D721Med (cell line): ENCODE measurements around the gene BEAN1.

Source experiments
- DNase-seq: peaks from one replicate; pipeline ENCODE4 v3.0.0; 2011; ENCODE audit warnings: low spot score; ENCODE audit not compliant: insufficient read length
- FAIRE-seq: peaks from 2 replicates; lab custom pipeline; 2011; peaks lifted over from hg19 to GRCh38; lab: Jason Lieb, UNC
- CTCF ChIP-seq: IDR thresholded peaks from 2 replicates; pipeline ENCODE4 v1.5.1; 2012; ENCODE audit warnings: mild to moderate bottlenecking, control low read depth; ENCODE audit not compliant: insufficient read depth; ENCODE audit errors: missing control alignments

The BEAN1 gene

DNA sequence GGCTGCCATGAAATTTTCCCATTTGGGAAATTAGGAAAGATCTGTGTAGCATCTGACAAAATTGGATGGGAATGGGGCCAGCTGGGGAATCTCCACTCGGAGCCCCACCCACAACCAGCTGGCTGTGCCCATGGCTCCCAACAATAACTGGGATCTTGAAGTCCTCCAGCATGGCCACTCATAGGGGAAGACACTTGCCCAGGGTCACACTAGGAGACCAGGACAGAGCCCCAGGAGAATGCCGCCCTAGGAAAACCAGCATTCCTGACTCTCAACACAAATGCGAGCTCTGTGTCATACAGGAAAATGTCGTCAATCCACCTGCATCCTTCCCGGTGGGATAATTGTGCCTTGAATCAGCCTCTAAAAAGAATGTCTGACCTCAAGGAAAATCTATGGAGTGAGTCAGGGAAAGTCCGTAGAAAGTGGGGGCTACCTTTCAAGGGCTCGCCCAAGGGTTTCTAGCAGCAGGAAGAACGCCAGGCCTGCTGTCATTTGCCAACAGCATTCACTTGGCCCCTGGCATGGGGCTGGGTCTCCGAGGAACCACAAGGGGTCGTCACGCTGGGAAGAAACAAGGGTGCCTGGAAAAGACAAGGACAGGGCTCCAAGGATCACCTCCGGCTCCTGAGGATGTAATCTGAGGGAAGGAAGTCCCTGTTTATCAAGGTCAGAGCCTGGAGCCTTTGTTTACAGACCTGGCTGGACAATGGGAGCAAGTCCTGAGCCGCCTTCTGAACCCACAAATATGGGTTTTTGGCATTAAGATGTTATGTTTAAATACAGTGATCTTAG lies 44.7 kb upstream of the BEAN1 start:
- no peak for TF ChIP-seq CTCF
- DNase-seq (no peak), FAIRE-seq (no peak)

DNA sequence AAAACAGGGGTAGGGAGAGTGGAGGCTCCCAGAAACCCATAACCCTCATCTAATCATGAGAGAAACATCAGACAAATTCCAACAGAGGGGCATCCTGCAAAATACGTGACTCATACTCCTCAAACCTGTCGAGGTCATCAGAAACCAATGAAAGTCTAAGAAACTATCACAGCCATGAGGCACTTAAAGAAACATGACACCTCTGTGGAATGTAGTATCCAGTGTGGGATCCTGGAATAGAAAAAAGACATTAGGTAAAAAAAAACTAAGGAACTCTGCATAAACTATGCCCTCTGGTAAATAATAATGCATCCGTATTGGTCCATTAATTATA lies 44.2 kb upstream of the BEAN1 start:
- no peak for TF ChIP-seq CTCF
- FAIRE-seq (no peak), DNase-seq (no peak)

DNA sequence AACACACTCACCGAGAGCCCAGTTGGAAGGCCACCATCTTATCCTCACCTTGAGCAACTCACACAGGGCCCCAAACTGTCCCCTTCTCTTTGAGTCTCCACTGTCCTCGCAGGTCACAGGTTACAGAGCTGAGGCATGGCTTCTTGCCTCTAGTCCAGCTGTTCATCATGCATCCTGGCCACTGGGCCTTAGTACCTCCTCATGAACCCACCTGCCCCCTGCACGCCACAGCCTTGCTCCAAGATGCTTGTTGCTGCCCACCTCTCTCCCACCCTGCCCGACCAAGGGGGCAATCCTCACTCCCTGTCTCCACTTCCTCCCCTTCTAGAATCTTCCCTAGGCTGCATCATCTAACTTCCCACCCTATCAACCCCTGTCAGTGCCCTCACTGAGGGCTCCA lies 43.5 kb upstream of the BEAN1 start:
- FAIRE-seq (no peak), DNase-seq (no peak)
- TF ChIP-seq CTCF: no peak

GRCh38 chr16:66385415-66385814 lies 41.7 kb upstream of the BEAN1 start:
- FAIRE-seq (no peak), DNase-seq (no peak)
- no peak for TF ChIP-seq CTCF

DNA sequence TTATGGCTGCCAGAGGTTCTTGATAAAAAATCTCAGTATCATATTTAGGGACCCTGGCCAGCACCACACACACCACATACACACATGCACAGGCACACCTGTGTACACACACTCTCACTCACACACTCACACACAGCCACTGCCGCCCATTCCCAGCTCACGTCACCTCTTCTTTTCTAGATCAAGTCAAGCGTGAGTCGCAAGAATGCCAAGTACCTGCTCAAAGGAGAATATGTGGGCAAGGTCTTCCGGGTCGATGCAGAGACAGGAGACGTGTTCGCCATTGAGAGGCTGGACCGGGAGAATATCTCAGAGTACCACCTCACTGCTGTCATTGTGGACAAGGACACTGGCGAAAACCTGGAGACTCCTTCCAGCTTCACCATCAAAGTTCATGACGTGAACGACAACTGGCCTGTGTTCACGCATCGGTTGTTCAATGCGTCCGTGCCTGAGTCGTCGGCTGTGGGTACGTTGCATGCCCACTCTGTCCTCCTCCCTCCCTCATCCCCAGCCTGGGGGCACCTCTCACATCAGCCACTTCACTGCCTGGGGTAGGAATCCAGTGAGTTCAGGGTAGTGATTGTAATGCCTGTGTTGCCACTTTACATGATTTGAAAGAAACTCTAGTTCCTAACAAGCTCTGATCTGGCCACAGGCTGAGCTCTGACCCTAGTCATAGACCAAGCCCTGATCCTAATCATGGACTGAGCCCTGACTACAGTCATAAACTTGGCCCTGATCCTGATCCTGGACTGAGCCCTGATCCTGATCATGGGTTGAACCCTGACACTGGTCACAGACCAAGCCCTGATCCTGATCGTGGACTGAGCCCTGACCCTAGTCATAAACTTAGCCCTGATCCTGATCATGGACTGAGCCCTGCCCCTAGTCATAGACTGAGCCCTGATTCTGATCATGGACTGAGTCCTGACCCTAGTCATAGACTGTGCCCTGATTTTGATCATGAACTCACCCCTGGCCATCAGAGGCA lies 40.2 kb upstream of the BEAN1 start:
- no peak for TF ChIP-seq CTCF
- no peak for FAIRE-seq
- DNase-seq: no peak

- TF ChIP-seq CTCF: no peak
- FAIRE-seq (no peak), DNase-seq (no peak)
These were observed 39.2 kb upstream of the BEAN1 start for GRCh38 chr16:66387817-66388332.
